SK-N-SH (cell line): Measurements from ENCODE around the gene SAE1. TPM values are rescaled to one million over a fixed set of nuclear protein-coding genes. Genes with fewer than 3 reads are reported as not detected.
A peak's percentile ranks its signal among the peaks of the same experiment; 100 is the strongest.

Experiments
- CTCF ChIA-PET: fragments of 300-600, 350-600 bp; formaldehyde crosslinking; extraction: SDS; loops from one replicate; lab custom pipeline; 2021; lab: Yijun Ruan, JAX
- POLR2A ChIA-PET: fragments of 350-600 bp; sonication (Branson Sonifier 250); formaldehyde crosslinking; extraction: SDS; loops from one replicate; lab custom pipeline; 2020; ENCODE audit warnings: antibody characterized with exemption, inconsistent platforms; lab: Yijun Ruan, JAX
- DNase-seq: peaks from one replicate; pipeline ENCODE4 v3.0.0; 2012
- H2AFZ ChIP-seq: fragments of 200-600 bp; sonication (generic); 2 replicates; pipeline ENCODE4 v1.8.1; 2016; ENCODE audit warnings: antibody characterized with exemption, mild to moderate bottlenecking, low read depth
- H3F3A ChIP-seq: fragments of 200-600 bp; sonication (generic); replicated peaks from 2 replicates; pipeline ENCODE3; 2016; ENCODE audit warnings: antibody characterized with exemption, mild to moderate bottlenecking; ENCODE audit not compliant: insufficient read depth
- H3K27ac ChIP-seq, 2 experiments: fragments of 200-500 bp in 1 of 2; fragments of 200-600 bp in 1 of 2; sonication (Bioruptor generic) in 1 of 2; sonication (generic), shearing (Covaris generic) in 1 of 2; 2 replicates each; pipeline versions ENCODE4 v1.5.1 to v1.6.1; 2014 to 2016; ENCODE audit warnings: low read depth in 2 of 2, inconsistent platforms in 1 of 2, low read length in 1 of 2, mild to moderate bottlenecking in 1 of 2, mixed read lengths in 1 of 2
- H3K27me3 ChIP-seq: fragments of 200-600 bp; sonication (generic), shearing (Covaris generic); 2 replicates; pipeline ENCODE4 v1.6.1; 2016; ENCODE audit warnings: mixed run types; ENCODE audit not compliant: insufficient read depth
- H3K36me3 ChIP-seq, 2 experiments: fragments of 200-500 bp in 1 of 2; fragments of 200-600 bp in 1 of 2; sonication (Bioruptor generic) in 1 of 2; sonication (generic) in 1 of 2; replicated peaks in 1 of 2; 2 replicates each; pipeline versions ENCODE3 to v1.5.1; 2014 to 2016; ENCODE audit warnings: low read length in 1 of 2, mild to moderate bottlenecking in 1 of 2; ENCODE audit not compliant: insufficient read depth in 2 of 2, control insufficient read depth in 1 of 2
- H3K4me1 ChIP-seq, 2 experiments: fragments of 200-500 bp in 1 of 2; fragments of 200-600 bp in 1 of 2; sonication (Bioruptor generic) in 1 of 2; sonication (generic), shearing (Covaris generic) in 1 of 2; 2 replicates each; pipeline versions ENCODE4 v1.5.1 to v1.6.1; 2014 to 2016; ENCODE audit warnings: low read depth in 1 of 2, low read length in 1 of 2, mixed run types in 1 of 2; ENCODE audit not compliant: insufficient read depth in 2 of 2, control insufficient read depth in 1 of 2
- H3K4me2 ChIP-seq: fragments of 200-600 bp; sonication (generic), shearing (Covaris generic); 2 replicates; pipeline ENCODE4 v1.6.1; 2017; ENCODE audit warnings: mixed run types
- H3K4me3 ChIP-seq, 2 experiments: fragments of 200-500 bp in 1 of 2; fragments of 200-600 bp in 1 of 2; sonication (Bioruptor generic) in 1 of 2; sonication (generic), shearing (Covaris generic) in 1 of 2; 2 replicates each; pipeline versions ENCODE4 v1.5.1 to v1.8.1; 2014 to 2016; ENCODE audit warnings: low read depth in 2 of 2, inconsistent platforms in 1 of 2, low read length in 1 of 2, mild to moderate bottlenecking in 1 of 2, mixed read lengths in 1 of 2, moderate library complexity in 1 of 2
- H3K79me2 ChIP-seq: fragments of 200-600 bp; sonication (generic); 2 replicates; pipeline ENCODE4 v1.8.1; 2017; ENCODE audit warnings: mild to moderate bottlenecking; ENCODE audit not compliant: insufficient read depth
- H3K9ac ChIP-seq: fragments of 200-600 bp; sonication (generic); 2 replicates; pipeline ENCODE4 v1.6.1; 2017; ENCODE audit warnings: mixed run types
- H3K9me2 ChIP-seq: fragments of 200-600 bp; sonication (generic); 2 replicates; pipeline ENCODE4 v1.6.1; 2017; ENCODE audit warnings: mixed run types
- H3K9me3 ChIP-seq: fragments of 200-600 bp; sonication (generic); 2 replicates; pipeline ENCODE4 v1.6.1; 2017; ENCODE audit warnings: mixed run types, mild to moderate bottlenecking, moderate library complexity
- H4K20me1 ChIP-seq: fragments of 200-600 bp; sonication (generic); 2 replicates; pipeline ENCODE4 v1.6.1; 2017; ENCODE audit warnings: mild to moderate bottlenecking, mixed run types; ENCODE audit not compliant: insufficient read depth
- EP300 ChIP-seq, 2 experiments: IDR thresholded peaks; 2 replicates each; pipeline versions ENCODE4 v1.4.0 to v1.6.1; 2012; ENCODE audit warnings: borderline replicate concordance in 1 of 2, low read depth in 1 of 2, low read length in 1 of 2
- EZH2phosphoT487 ChIP-seq: fragments of 200-600 bp; sonication (generic); IDR thresholded peaks from 2 replicates; pipeline ENCODE4 v1.6.1; 2017; ENCODE audit warnings: low read depth, mixed run types, mild to moderate bottlenecking, antibody characterized with exemption, moderate library complexity, borderline replicate concordance
- FOSL2 ChIP-seq: IDR thresholded peaks from 2 replicates; pipeline ENCODE4 v1.4.0; 2012; ENCODE audit warnings: low read depth, mild to moderate bottlenecking, moderate library complexity, borderline replicate concordance
- GABPA ChIP-seq: IDR thresholded peaks from 2 replicates; pipeline ENCODE4 v1.4.0; 2012; ENCODE audit warnings: low read depth, mild to moderate bottlenecking
- GATA2 ChIP-seq: sonication (generic); formaldehyde crosslinking; IDR thresholded peaks from 2 replicates; pipeline ENCODE4 v1.5.0; 2020; ENCODE audit warnings: mild to moderate bottlenecking, missing genetic modification reagents
- JUND ChIP-seq: IDR thresholded peaks from 2 replicates; pipeline ENCODE4 v1.4.0; 2012
- MEF2A ChIP-seq: IDR thresholded peaks from 2 replicates; pipeline ENCODE4 v1.4.0; 2012; ENCODE audit warnings: low read depth, borderline replicate concordance
- RCOR1 ChIP-seq: fragments of 150-350 bp; IDR thresholded peaks from 2 replicates; pipeline ENCODE4 v1.6.1; 2017; ENCODE audit warnings: antibody characterized with exemption, low read length
- TCF12 ChIP-seq: IDR thresholded peaks from 2 replicates; pipeline ENCODE4 v1.4.0; 2012
- TEAD4 ChIP-seq: IDR thresholded peaks from 2 replicates; pipeline ENCODE4 v1.4.0; 2012; ENCODE audit warnings: mild to moderate bottlenecking, borderline replicate concordance; ENCODE audit not compliant: insufficient read depth
- YY1 ChIP-seq: IDR thresholded peaks from 2 replicates; pipeline ENCODE4 v1.4.0; 2012; ENCODE audit warnings: low read depth, mild to moderate bottlenecking
- WGBS: methylation state at CpG from one replicate; pipeline ENCODE4 v1.1.6; 2017; ENCODE audit warnings: low lambda C conversion rate; 5-methylcytosine and 5-hydroxymethylcytosine counted together
- polyA plus RNA-seq, 3 experiments: library from polyadenylated mRNA; depleted of rRNA; stranded (reverse); fragments of >200 nt; gene quantifications; 2 replicates each; pipeline ENCODE4 v1.2.3, GENCODE V29; 2012
- TF ChIP-seq, protein P1 (sequence below): IDR thresholded peaks from 2 replicates; pipeline ENCODE4 v1.4.0; 2012; ENCODE audit warnings: low read depth

Gene SAE1
- polyA plus RNA-seq, 1 of the 3 experiments (the other 2 are of a cell fraction) = 123 TPM

DNA sequence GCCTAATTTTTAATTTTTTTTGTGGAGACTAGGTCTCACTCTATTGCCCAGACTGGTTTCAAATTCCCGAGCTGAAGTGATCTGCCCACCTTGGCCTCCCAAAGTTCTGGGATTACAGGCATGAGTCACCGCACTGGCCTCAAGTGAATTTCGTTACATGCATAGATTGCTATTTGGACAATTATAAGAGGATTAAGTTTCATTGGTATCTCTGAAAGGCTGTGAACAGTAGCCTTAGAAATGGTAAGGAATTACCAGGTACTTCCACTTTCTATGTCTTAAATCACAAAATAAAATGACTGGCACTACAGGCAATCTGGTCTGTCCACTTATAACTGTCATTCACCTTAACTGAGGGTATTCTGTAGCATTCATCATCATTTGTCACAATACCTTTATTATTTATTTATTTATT is 122.8 kb downstream of the SAE1 start:
- POLR2A ChIA-PET = interaction anchor here (0.9 kb wide), 1 partner anchor 43 kb away, joined by 3 read pairs; no protein-coding TSS in a partner anchor
- Histone ChIP-seq H3K4me2 (peak overlapping the region; percentile 24; the same call in 1 of the 2 replicates), H4K20me1 (no peaks in the 10 kb centered on the region; the same call in 1 of the 2 replicates), H3K9ac (no peak overlapping the region), H3K27ac (peak overlapping the region; percentile 23 to 62; a peak in 3 of 4 replicates), H3K27me3 (no peaks in the 10 kb centered on the region), H3F3A (peaks cover 16% of the 10 kb centered on the region), H3K4me3 (no peak overlapping the region), H3K4me1 (peaks cover 9% of the 10 kb centered on the region in 2 experiments; a peak in 2 of 4 replicates), H3K9me3 (no peaks in the 10 kb centered on the region), H3K36me3 (peaks cover under 1 to 2% of the 10 kb centered on the region in 2 experiments), H3K79me2 (peaks cover 10% of the 10 kb centered on the region), H3K9me2 (no peaks in the 10 kb centered on the region), H2AFZ (no peak overlapping the region)
- TF ChIP-seq EP300 (IDR thresholded peaks at IDR 0.05; ENCODE audit: borderline replicate concordance in 1 of 2, low read depth in 1 of 2, low read length in 1 of 2) = no peak
- peak; percentile 48 for TF ChIP-seq TCF12
- TF ChIP-seq FOSL2 = peak; percentile 78; the same call in 1 of the 2 replicates
- peak; percentile 86; the same call in 1 of the 2 replicates for TF ChIP-seq JUND
- no peak for TF ChIP-seq GATA2 (CRISPR knock-in tag)
- TF ChIP-seq EZH2phosphoT487 = no peak
- 0 out of 2 replicates have a peak, but pooled peaks have one; percentile 28 for TF ChIP-seq TEAD4
- DNase-seq = no peak
- 12% methylated on average over 3 of the region's 3 CpGs for WGBS
- CTCF ChIA-PET = interaction anchor here (2.2 to 6.4 kb wide), 2 partner anchors 9 to 42 kb away, joined by 10 to 51 read pairs; no protein-coding TSS in a partner anchor

DNA sequence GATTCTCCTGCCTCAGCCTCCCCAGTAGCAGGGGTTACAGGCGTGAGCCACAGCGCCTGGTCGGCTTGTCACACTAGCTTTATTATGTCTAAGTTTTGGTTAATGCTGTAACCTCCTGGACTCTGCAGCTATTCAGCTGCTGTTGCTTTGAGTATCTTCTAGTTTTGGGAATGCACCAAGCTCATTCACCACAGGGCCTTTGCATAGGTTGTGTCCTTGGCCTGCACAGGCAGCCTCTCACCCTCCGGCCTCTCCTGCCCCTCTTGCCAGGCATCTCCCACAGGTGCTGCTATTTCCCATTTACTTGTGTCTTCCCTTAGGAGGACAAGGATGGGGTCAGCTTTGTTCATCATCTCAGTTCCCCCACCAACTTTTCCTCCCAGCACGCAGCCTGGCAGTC is 123.3 kb downstream of the SAE1 start:
- no peaks in the 10 kb centered on the region for H3K9me3 ChIP-seq
- H3F3A ChIP-seq = peaks cover 16% of the 10 kb centered on the region
- peak overlapping the region; percentile 24; the same call in 1 of the 2 replicates for H3K4me2 ChIP-seq
- CTCF ChIA-PET = interaction anchor here (2.2 to 6.4 kb wide), 2 partner anchors 9 to 43 kb away, joined by 10 to 51 read pairs; no protein-coding TSS in a partner anchor
- H2AFZ ChIP-seq = no peak overlapping the region
- peak overlapping the region; percentile 23 to 62; a peak in 3 of 4 replicates for H3K27ac ChIP-seq
- DNase-seq = no peak
- H4K20me1 ChIP-seq = no peaks in the 10 kb centered on the region; the same call in 1 of the 2 replicates
- H3K4me3 ChIP-seq = no peak overlapping the region
- no peak overlapping the region for H3K9ac ChIP-seq
- H3K36me3 ChIP-seq = peaks cover 5 to 7% of the 10 kb centered on the region in 2 experiments
- no peak for TF ChIP-seq GATA2 (CRISPR knock-in tag)
- TF ChIP-seq GABPA = no peak
- TF ChIP-seq MEF2A = no peak
- TF ChIP-seq RCOR1 = no peak
- TF ChIP-seq YY1 = no peak
- TF ChIP-seq EZH2phosphoT487 = no peak
- TF ChIP-seq, protein P1, sequence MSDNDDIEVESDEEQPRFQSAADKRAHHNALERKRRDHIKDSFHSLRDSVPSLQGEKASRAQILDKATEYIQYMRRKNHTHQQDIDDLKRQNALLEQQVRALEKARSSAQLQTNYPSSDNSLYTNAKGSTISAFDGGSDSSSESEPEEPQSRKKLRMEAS = no peak
- H3K79me2 ChIP-seq = peaks cover 15% of the 10 kb centered on the region
- 93% methylated on average over 5 of the region's 5 CpGs for WGBS
- no peaks in the 10 kb centered on the region for H3K27me3 ChIP-seq
- POLR2A ChIA-PET = interaction anchor here (0.9 kb wide), 1 partner anchor 43 kb away, joined by 3 read pairs; no protein-coding TSS in a partner anchor
- H3K9me2 ChIP-seq = no peaks in the 10 kb centered on the region
- peaks cover 9 to 13% of the 10 kb centered on the region in 2 experiments; a peak in 2 of 4 replicates for H3K4me1 ChIP-seq
